Endothelial cell of umbilical vein (primary cell): Measurements from ENCODE around the gene STX11. TPM values are rescaled to one million over a fixed set of nuclear protein-coding genes. Genes with fewer than 3 reads are reported as not detected.

Source experiments
- BruUV-seq: library from RNA; stranded (reverse); fragments of 400-500 nt; replicated peaks from 2 replicates; lab custom pipeline; 2021; lab: Mats Ljungman, UMichigan
- CTCF ChIA-PET: fragments of 300-600, 350-600 bp; sonication (Branson Sonifier 250); formaldehyde crosslinking; loops from one replicate; lab custom pipeline; 2021; ENCODE audit warnings: antibody characterized with exemption, inconsistent platforms; lab: Charles Lee
- POLR2A ChIA-PET: fragments of 300-600, 350-600 bp; sonication (Branson Sonifier 250); formaldehyde crosslinking; loops from one replicate; lab custom pipeline; 2021; ENCODE audit warnings: antibody characterized with exemption, inconsistent platforms; lab: Charles Lee
- DNase-seq: peaks from one replicate; pipeline ENCODE4 v3.0.0-alpha.2; 2011; ENCODE audit warnings: low read depth, low spot score
- FAIRE-seq: peaks from 2 replicates; lab custom pipeline; 2011; peaks lifted over from hg19 to GRCh38; lab: Jason Lieb, UNC
- H2AFZ ChIP-seq: 2 replicates; pipeline ENCODE4 v1.6.0; 2012; ENCODE audit warnings: low read depth, low read length, control low read depth, inconsistent platforms
- H3K27ac ChIP-seq: 2 replicates; pipeline ENCODE4 v1.5.1; 2011; ENCODE audit warnings: low read depth, mild to moderate bottlenecking, control low read depth, low read length, moderate library complexity; ENCODE audit not compliant: insufficient read depth
- H3K27me3 ChIP-seq, 2 experiments: 2 replicates each; pipeline versions ENCODE4 v1.6.0 to v1.6.1; 2011; ENCODE audit warnings: low read length in 2 of 2, mixed read lengths in 1 of 2; ENCODE audit not compliant: control insufficient read depth in 2 of 2, insufficient read depth in 2 of 2
- H3K36me3 ChIP-seq, 2 experiments: 2 replicates in 1 of 2; 3 replicates in 1 of 2; pipeline ENCODE4 v1.5.1; 2011; ENCODE audit warnings: low read length in 2 of 2, mild to moderate bottlenecking in 1 of 2, moderate library complexity in 1 of 2; ENCODE audit not compliant: control insufficient read depth in 2 of 2, insufficient read depth in 2 of 2; ENCODE audit errors: extremely low read depth in 1 of 2
- H3K4me1 ChIP-seq: 3 replicates; pipeline ENCODE4 v1.5.1; 2011; ENCODE audit warnings: mild to moderate bottlenecking, low read length; ENCODE audit not compliant: control insufficient read depth, insufficient read depth; ENCODE audit errors: extremely low read depth
- H3K4me2 ChIP-seq: 2 replicates; pipeline ENCODE4 v1.6.1; 2011; ENCODE audit warnings: low read length, control low read depth, mixed read lengths; ENCODE audit not compliant: insufficient read depth
- H3K4me3 ChIP-seq, 3 experiments: fragments of 200-600 bp in 1 of 3; sonication (generic), shearing (Covaris generic) in 1 of 3; replicated peaks in 1 of 3; 2 replicates each; pipeline ENCODE4 v1.5.1; 2011 to 2016; ENCODE audit warnings: control low read depth in 3 of 3, low read length in 3 of 3, mild to moderate bottlenecking in 2 of 3, inconsistent platforms in 1 of 3, low read depth in 1 of 3, moderate library complexity in 1 of 3; ENCODE audit not compliant: insufficient read depth in 1 of 3
- H3K79me2 ChIP-seq: 2 replicates; pipeline ENCODE4 v1.6.0; 2012; ENCODE audit warnings: low read length, inconsistent platforms; ENCODE audit not compliant: control insufficient read depth, insufficient read depth
- H3K9ac ChIP-seq: replicated peaks from 2 replicates; pipeline ENCODE3; 2011; ENCODE audit warnings: low read length, control low read depth; ENCODE audit not compliant: insufficient read depth; ENCODE audit errors: extremely low read depth
- H3K9me1 ChIP-seq: replicated peaks from 3 replicates; pipeline ENCODE4 v1.6.0; 2011; ENCODE audit warnings: mild to moderate bottlenecking, low read length; ENCODE audit not compliant: control insufficient read depth, insufficient read depth; ENCODE audit errors: extremely low read depth
- H3K9me3 ChIP-seq: replicated peaks from 2 replicates; pipeline ENCODE4 v1.5.1; 2012; ENCODE audit warnings: low read length, inconsistent platforms; ENCODE audit not compliant: control insufficient read depth, insufficient read depth
- H4K20me1 ChIP-seq: replicated peaks from 2 replicates; pipeline ENCODE3; 2011; ENCODE audit warnings: mild to moderate bottlenecking, low read length; ENCODE audit not compliant: control insufficient read depth, insufficient read depth; ENCODE audit errors: extremely low read depth
- CTCF ChIP-seq, 2 donors: IDR thresholded peaks; 1 replicate in 1 of 2; 2 replicates in 1 of 2; pipeline ENCODE4 v1.5.1; 2011; ENCODE audit warnings: low read length in 2 of 2, mild to moderate bottlenecking in 2 of 2, moderate library complexity in 2 of 2, control low read depth in 1 of 2, inconsistent platforms in 1 of 2, low read depth in 1 of 2; ENCODE audit not compliant: insufficient read depth in 1 of 2; ENCODE audit errors: extremely low read depth in 1 of 2
- EZH2 ChIP-seq: IDR thresholded peaks from 2 replicates; pipeline ENCODE4 v1.6.1; 2012; ENCODE audit warnings: borderline replicate concordance, low read depth, mild to moderate bottlenecking, moderate library complexity, low read length, inconsistent platforms; ENCODE audit not compliant: severe bottlenecking
- FOS ChIP-seq: IDR thresholded peaks from 2 replicates; pipeline ENCODE4 v1.6.1; 2011; ENCODE audit warnings: mild to moderate bottlenecking, low read length, moderate library complexity, borderline replicate concordance; ENCODE audit not compliant: insufficient read depth
- GATA2 ChIP-seq: IDR thresholded peaks from 2 replicates; pipeline ENCODE4 v1.7.0; 2011; ENCODE audit warnings: low read depth, mild to moderate bottlenecking, moderate library complexity, mixed read lengths, low read length; ENCODE audit not compliant: insufficient read length, insufficient read depth
- JUN ChIP-seq: IDR thresholded peaks from 2 replicates; pipeline ENCODE4 v1.6.1; 2011; ENCODE audit warnings: borderline replicate concordance, low read depth; ENCODE audit not compliant: insufficient read length, insufficient read depth
- MAX ChIP-seq: IDR thresholded peaks from 2 replicates; pipeline ENCODE4 v1.6.1; 2011; ENCODE audit not compliant: insufficient read depth, insufficient read length
- MYC ChIP-seq: IDR thresholded peaks from one replicate; pipeline ENCODE4 v1.6.1; 2011; ENCODE audit warnings: mild to moderate bottlenecking, low read depth, low read length
- POLR2A ChIP-seq: IDR thresholded peaks from 2 replicates; pipeline ENCODE4 v1.6.1; 2012; ENCODE audit warnings: low read depth, mild to moderate bottlenecking, control low read depth, low read length
- POLR2AphosphoS5 ChIP-seq: IDR thresholded peaks from 2 replicates; pipeline ENCODE4 v1.6.1; 2012; ENCODE audit warnings: low read depth, mild to moderate bottlenecking, control low read depth, low read length, moderate library complexity; ENCODE audit not compliant: insufficient read depth
- dilution Hi-C: fragments of 300-500 bp; cut with MboI; formaldehyde crosslinking; loops from one replicate; pipeline ENCODE4 v1.15.0; 2019; ENCODE audit warnings: low sequenced_read_pairs; ENCODE audit not compliant: extremely low pct_ligation_motif_present
- intact Hi-C: fragments of 100-400 bp; cut with micrococcal nuclease; formaldehyde crosslinking; loops from one replicate; pipeline ENCODE4 v1.10.0; 2022
- polyA plus RNA-seq, 4 experiments: library from polyadenylated mRNA; depleted of rRNA in 3 of 4; stranded (reverse) in 3 of 4; unstranded in 1 of 4; fragments of >200 nt; gene quantifications; 2 replicates each; pipeline versions ENCODE4 v1.2.1 to v1.2.3, GENCODE V29; 2011 to 2012; ENCODE audit warnings: missing spikeins in 1 of 4
- total RNA-seq: library from RNA; stranded (reverse); gene quantifications from 2 replicates; pipeline ENCODE4 v1.2.3, GENCODE V29; 2021

Gene STX11
- total and polyA plus RNA-seq, 2 donors (not counting 3 experiments of a cell fraction or from before 2014, with no cell fraction given) = 4.7 to 8.9 TPM

- ChIA-PET POLR2A (interaction anchor here (0.5 kb wide), 1 partner anchor 40 kb away, joined by 4 read pairs; the partner anchor contains the start of gene STX11), CTCF (interaction anchor here (1.2 to 1.6 kb wide), 2 partner anchors 109 to 372 kb away, joined by 4 to 5 read pairs; no protein-coding TSS in a partner anchor)
- FAIRE-seq = no peak
- H3K79me2 ChIP-seq = no peaks in the 10 kb centered on the region
- no peak overlapping the region for H3K4me2 ChIP-seq
- no peaks in the 10 kb centered on the region for H4K20me1 ChIP-seq
- no peak for DNase-seq
- no peak overlapping the region for H2AFZ ChIP-seq
- no peak overlapping the region for H3K9ac ChIP-seq
- H3K27ac ChIP-seq = no peak overlapping the region
- TF ChIP-seq JUN (no peak), MYC (no peak), CTCF (IDR thresholded peaks at IDR 0.05; ENCODE audit: extremely low read depth in 1 of 2, insufficient read depth in 1 of 2, low read depth in 1 of 2, low read length in 2 of 2) (no peak), MAX (no peak), POLR2A (no peak), FOS (no peak)
- no peaks in the 10 kb centered on the region for H3K9me1 ChIP-seq
- no peaks in the 10 kb centered on the region for H3K9me3 ChIP-seq
- no peaks in the 10 kb centered on the region for H3K27me3 ChIP-seq
- BruUV-seq = no TSS peak
- dilution Hi-C loops = no loop called here
- intact Hi-C loops = no loop called here
- no peaks in the 10 kb centered on the region for H3K4me1 ChIP-seq
- H3K36me3 ChIP-seq = no peaks in the 10 kb centered on the region
- no peak overlapping the region for H3K4me3 ChIP-seq
These were observed 40.1 kb upstream of the STX11 start for GRCh38 chr6:144110210-144110609.

GRCh38 chr6:144113366-144113765, 37.0 kb upstream of the STX11 start:
- CTCF ChIA-PET = interaction anchor here (1.4 to 2.1 kb wide), 2 partner anchors 8 to 103 kb away, joined by 3 to 8 read pairs; no protein-coding TSS in a partner anchor
- intact Hi-C loops = no loop called here
- BruUV-seq = no TSS peak

More at GRCh38 chr6:144113366-144113765, 37.0 kb upstream of the STX11 start:
- POLR2A ChIA-PET = no interaction called here
- Histone ChIP-seq H3K4me3 (no peak overlapping the region), H3K9me3 (no peaks in the 10 kb centered on the region), H3K27ac (no peak overlapping the region), H3K9ac (no peak overlapping the region), H3K4me1 (no peaks in the 10 kb centered on the region), H4K20me1 (no peaks in the 10 kb centered on the region), H3K36me3 (no peaks in the 10 kb centered on the region), H3K27me3 (no peaks in the 10 kb centered on the region), H2AFZ (no peak overlapping the region), H3K4me2 (no peak overlapping the region), H3K9me1 (no peaks in the 10 kb centered on the region), H3K79me2 (no peaks in the 10 kb centered on the region)
- dilution Hi-C loops = no loop called here
- FAIRE-seq (no peak), DNase-seq (no peak)
- TF ChIP-seq GATA2 = no peak
- no peak for TF ChIP-seq CTCF (IDR thresholded peaks at IDR 0.05; ENCODE audit: extremely low read depth in 1 of 2, insufficient read depth in 1 of 2, low read depth in 1 of 2, low read length in 2 of 2)
- no peak for TF ChIP-seq MAX
- no peak for TF ChIP-seq POLR2A
- TF ChIP-seq POLR2AphosphoS5 = no peak
- TF ChIP-seq EZH2 = no peak
- TF ChIP-seq FOS = no peak
- no peak for TF ChIP-seq JUN
- TF ChIP-seq MYC = no peak
